T-cell (primary cell): ENCODE data around the gene TGM2. TPM values are rescaled to one million over a fixed set of nuclear protein-coding genes. Genes with fewer than 3 reads are reported as not detected.
A peak's percentile ranks its signal among the peaks of the same experiment; 100 is the strongest.

Experiments
- ATAC-seq, 4 experiments: fragments of 200-7000 bp in 3 of 4; fragments of 150-1000 bp in 1 of 4; cut with Tn5 transposase; replicated peaks in 1 of 4; 1 replicate in 3 of 4; 2 replicates in 1 of 4; pipeline ENCODE4 v1.10.0; 2021; ENCODE audit warnings: moderate library complexity in 3 of 4, mild to moderate bottlenecking in 2 of 4, moderate number of reproducible peaks in 1 of 4
- CTCF ChIA-PET, 2 donors: fragments of 300-600 bp; sonication (Branson Sonifier 250); formaldehyde crosslinking; loops; one replicate each; lab custom pipeline; 2022; ENCODE audit warnings: antibody characterized with exemption in 2 of 2; lab: Charles Lee
- POLR2A ChIA-PET, 2 donors: fragments of 300-600 bp; sonication (Branson Sonifier 250); formaldehyde crosslinking; loops; one replicate each; lab custom pipeline; 2022; ENCODE audit warnings: antibody characterized with exemption in 2 of 2; lab: Charles Lee
- DNase-seq, 35 experiments: peaks; one replicate each; pipeline versions ENCODE4 v3.0.0 to v3.0.0-alpha.2; 2013 to 2023
- H3K27ac ChIP-seq: one replicate; pipeline ENCODE4 v1.5.1; 2013; ENCODE audit warnings: low read length
- H3K27me3 ChIP-seq, 2 experiments: replicated peaks in 1 of 2; 1 replicate in 1 of 2; 2 replicates in 1 of 2; pipeline versions ENCODE4 v1.6.1 to v1.7.0; 2013; ENCODE audit warnings: low read length in 1 of 2, mixed read lengths in 1 of 2; ENCODE audit not compliant: control insufficient read depth in 2 of 2, insufficient read depth in 2 of 2; ENCODE audit errors: extremely low read depth in 1 of 2
- H3K36me3 ChIP-seq, 2 donors: 1 replicate in 1 of 2; 2 replicates in 1 of 2; pipeline versions ENCODE4 v1.6.1 to v1.7.0; 2013; ENCODE audit warnings: low read length in 1 of 2; ENCODE audit not compliant: control insufficient read depth in 2 of 2, insufficient read depth in 1 of 2; ENCODE audit errors: extremely low read depth in 1 of 2
- H3K4me1 ChIP-seq, 2 experiments: 1 replicate in 1 of 2; 2 replicates in 1 of 2; pipeline versions ENCODE4 v1.6.1 to v1.7.0; 2013; ENCODE audit warnings: low read length in 2 of 2, mixed read lengths in 1 of 2; ENCODE audit not compliant: insufficient read depth in 2 of 2, control insufficient read depth in 1 of 2; ENCODE audit errors: extremely low read depth in 1 of 2
- H3K4me3 ChIP-seq, 2 donors: 1 replicate in 1 of 2; 2 replicates in 1 of 2; pipeline versions ENCODE4 v1.5.1 to v1.7.0; 2013; ENCODE audit warnings: mild to moderate bottlenecking in 2 of 2, low read length in 1 of 2, moderate library complexity in 1 of 2; ENCODE audit not compliant: control insufficient read depth in 1 of 2; ENCODE audit errors: extremely low read depth in 1 of 2
- H3K9me3 ChIP-seq: 2 replicates; pipeline ENCODE4 v1.7.0; 2013
- H3K27ac Mint-ChIP-seq, 2 donors: one replicate each; pipeline ENCODE4 v1.8.0; 2020 to 2021; ENCODE audit warnings: mild to moderate bottlenecking in 2 of 2, mixed read lengths in 2 of 2
- H3K27me3 Mint-ChIP-seq, 2 donors: one replicate each; pipeline ENCODE4 v1.8.0; 2021 to 2022; ENCODE audit warnings: mixed read lengths in 2 of 2
- H3K36me3 Mint-ChIP-seq: one replicate; pipeline ENCODE4 v1.8.0; 2021; ENCODE audit warnings: mixed read lengths
- H3K4me1 Mint-ChIP-seq, 3 donors: one replicate each; pipeline ENCODE4 v1.8.0; 2020 to 2022; ENCODE audit warnings: mixed read lengths in 3 of 3, mild to moderate bottlenecking in 1 of 3
- H3K4me3 Mint-ChIP-seq, 3 donors: one replicate each; pipeline ENCODE4 v1.8.0; 2020 to 2022; ENCODE audit warnings: mild to moderate bottlenecking in 3 of 3, mixed read lengths in 3 of 3, moderate library complexity in 3 of 3
- H3K9me3 Mint-ChIP-seq, 3 donors: one replicate each; pipeline ENCODE4 v1.8.0; 2020 to 2022; ENCODE audit warnings: mixed read lengths in 3 of 3
- WGBS: methylation state at CpG from one replicate; pipeline ENCODE4 v1.1.5; 2013; ENCODE audit warnings: missing lambda C conversion rate; ENCODE audit not compliant: insufficient coverage; 5-methylcytosine and 5-hydroxymethylcytosine counted together
- total RNA-seq, 35 experiments: library from RNA in 6 of 35; stranded (reverse) in 6 of 35; fragments of 120-200 nt in 1 of 35; gene quantifications; one replicate each; pipeline versions ENCODE4 v1.2.1 to v1.2.4 and lab custom pipeline; 2013 to 2026

TGM2 gene
- total RNA-seq, 5 donors from 2014 or later (not counting 1 experiment from before 2014, with no cell fraction given) = 0.62 to 1.8 (median 1.2) TPM; not detected in 2

- Histone ChIP-seq H3K9me3 (no peaks in the 10 kb centered on the region), H3K4me3 (no peak overlapping the region), H3K27me3 (peaks cover 0 to 3% of the 10 kb centered on the region in 2 experiments), H3K4me1 (peaks cover 0 to 11% of the 10 kb centered on the region in 2 experiments), H3K36me3 (no peaks in the 10 kb centered on the region), H3K27ac (no peak overlapping the region)
- DNase-seq (no peak), ATAC-seq (no peak)
- Mint-ChIP-seq H3K36me3 (peaks cover 15% of the 10 kb centered on the region), H3K9me3 (peaks cover 10 to 15% (median 10%) of the 10 kb centered on the region in 3 donors), H3K27me3 (no peaks in the 10 kb centered on the region), H3K27ac (no peak overlapping the region), H3K4me1 (peaks cover 8 to 18% (median 12%) of the 10 kb centered on the region in 3 donors), H3K4me3 (no peak overlapping the region)
- ChIA-PET CTCF (no interaction called here), POLR2A (no interaction called here)
- WGBS = no CpG with 5 or more reads among the region's 1 CpG
These were observed 66.1 kb downstream of the TGM2 start for GRCh38 chr20:38098952-38099351.

GRCh38 chr20:38095017-38095686, 69.9 kb downstream of the TGM2 start:
- Mint-ChIP-seq H3K4me1 (peaks cover 14 to 49% (median 35%) of the 10 kb centered on the region in 3 donors), H3K9me3 (peaks cover 4 to 8% (median 5%) of the 10 kb centered on the region in 3 donors), H3K36me3 (peaks cover 29% of the 10 kb centered on the region), H3K27ac (peak overlapping the region; percentile 79 to 85), H3K27me3 (no peaks in the 10 kb centered on the region), H3K4me3 (no peak overlapping the region)
- CTCF ChIA-PET = no interaction called here
- Histone ChIP-seq H3K36me3 (peaks cover 5 to 11% of the 10 kb centered on the region in 2 donors), H3K4me3 (no peak overlapping the region), H3K27ac (peak overlapping the region; percentile 65), H3K9me3 (no peaks in the 10 kb centered on the region), H3K4me1 (peaks cover 0 to 23% of the 10 kb centered on the region in 2 experiments), H3K27me3 (peaks cover 0 to 3% of the 10 kb centered on the region in 2 experiments)
- WGBS = 48% methylated on average over 2 of the region's 7 CpGs
- no peak for DNase-seq
- ATAC-seq = no peak
- POLR2A ChIA-PET = no interaction called here

DNA sequence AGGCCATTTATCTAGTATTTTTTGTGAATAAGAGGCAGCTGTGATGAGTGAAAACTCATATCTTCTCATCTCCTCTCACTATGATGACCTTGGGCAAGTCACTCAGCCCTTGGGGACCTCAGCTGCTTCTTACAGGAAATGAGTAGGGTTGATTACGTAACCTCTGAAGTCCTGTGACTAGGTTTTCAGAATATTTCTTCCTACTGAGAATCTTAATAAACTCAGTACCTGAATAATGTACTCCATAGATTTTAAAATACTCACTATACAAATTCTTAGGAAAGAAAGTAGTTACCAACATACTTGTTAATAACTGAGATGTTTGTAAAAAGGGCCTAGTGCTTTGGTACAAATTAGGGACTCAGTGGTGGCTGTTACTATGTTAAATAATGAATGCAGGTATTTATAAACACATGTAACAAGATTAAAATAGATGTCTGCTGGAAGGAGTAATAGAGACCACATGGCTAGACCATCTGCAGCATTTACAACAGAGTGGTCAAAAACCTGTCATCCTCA, 70.6 kb downstream of the TGM2 start:
- Histone ChIP-seq H3K4me3 (no peak overlapping the region), H3K27me3 (peaks cover 0 to 3% of the 10 kb centered on the region in 2 experiments), H3K4me1 (peaks cover 0 to 23% of the 10 kb centered on the region in 2 experiments), H3K9me3 (no peaks in the 10 kb centered on the region), H3K27ac (peak overlapping the region; percentile 65), H3K36me3 (peaks cover 5 to 18% of the 10 kb centered on the region in 2 donors)
- ATAC-seq (peak; percentile 40 to 75 (median 64)), DNase-seq (peak in 19 of 35 experiments; percentile 4 to 60 (median 12))
- no CpG with 5 or more reads among the region's 1 CpG for WGBS
- ChIA-PET CTCF (interaction anchor here in 1 of 2 donors (1.1 kb wide), 1 partner anchor 20 kb away, joined by 3 read pairs; no protein-coding TSS in a partner anchor), POLR2A (interaction anchor here in 1 of 2 donors (0.6 kb wide), 1 partner anchor 13 kb away, joined by 5 read pairs; no protein-coding TSS in a partner anchor)
- Mint-ChIP-seq H3K36me3 (peaks cover 32% of the 10 kb centered on the region), H3K27ac (peak overlapping the region; percentile 79 to 85), H3K4me1 (peaks cover 14 to 49% (median 35%) of the 10 kb centered on the region in 3 donors), H3K27me3 (no peaks in the 10 kb centered on the region), H3K4me3 (no peak overlapping the region), H3K9me3 (peaks cover 0 to 5% (median under 1%) of the 10 kb centered on the region in 3 donors)

DNA sequence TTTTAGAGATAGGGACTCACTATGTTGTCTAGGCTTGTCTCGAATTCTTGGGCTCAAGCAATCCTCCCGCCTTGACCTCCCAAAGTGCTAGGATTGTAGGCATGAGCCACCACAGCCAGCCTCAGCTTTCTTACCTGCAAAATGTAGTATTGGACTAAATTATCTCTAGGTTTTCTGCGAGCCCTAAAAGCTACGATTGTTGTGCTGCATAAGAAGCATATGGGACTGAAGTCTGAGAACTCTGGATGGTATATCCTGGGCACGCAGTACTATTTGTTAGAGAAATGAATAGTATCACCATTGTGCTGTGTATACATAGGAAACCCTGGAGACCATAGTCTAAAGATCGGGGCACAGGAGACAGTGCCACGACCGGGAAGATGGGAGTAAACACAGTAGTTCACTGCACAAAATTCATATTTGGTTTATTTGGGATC, 71.4 kb downstream of the TGM2 start:
- Histone ChIP-seq H3K4me3 (no peak overlapping the region), H3K4me1 (peaks cover 0 to 23% of the 10 kb centered on the region in 2 experiments)
- POLR2A ChIA-PET = no interaction called here

GRCh38 chr20:38092915-38093314, 72.2 kb downstream of the TGM2 start:
- Histone ChIP-seq H3K27me3 (peaks cover 0 to 3% of the 10 kb centered on the region in 2 experiments), H3K9me3 (no peaks in the 10 kb centered on the region), H3K36me3 (peaks cover 6 to 33% of the 10 kb centered on the region in 2 donors), H3K27ac (peak overlapping the region; percentile 19), H3K4me1 (peaks cover 0 to 23% of the 10 kb centered on the region in 2 experiments), H3K4me3 (no peak overlapping the region)
- ChIA-PET POLR2A (no interaction called here), CTCF (no interaction called here)
- Mint-ChIP-seq H3K4me3 (no peak overlapping the region), H3K4me1 (peaks cover 14 to 51% (median 35%) of the 10 kb centered on the region in 3 donors), H3K27ac (peak overlapping the region; percentile 49 to 55), H3K27me3 (no peaks in the 10 kb centered on the region), H3K36me3 (peaks cover 43% of the 10 kb centered on the region), H3K9me3 (no peaks in the 10 kb centered on the region)
- ATAC-seq (no peak), DNase-seq (no peak)

More for the DNA sequence above, 71.4 kb downstream of the TGM2 start:
- peak overlapping the region; percentile 65 for H3K27ac ChIP-seq
- H3K27ac Mint-ChIP-seq = peak overlapping the region; percentile 79 to 85
- H3K4me3 Mint-ChIP-seq = no peak overlapping the region
- ATAC-seq = no peak
- no peaks in the 10 kb centered on the region for H3K9me3 Mint-ChIP-seq
- H3K4me1 Mint-ChIP-seq = peaks cover 14 to 50% (median 35%) of the 10 kb centered on the region in 3 donors
- H3K27me3 ChIP-seq = peaks cover 0 to 3% of the 10 kb centered on the region in 2 experiments
- CTCF ChIA-PET = interaction anchor here in 1 of 2 donors (1.1 kb wide), 1 partner anchor 20 kb away, joined by 3 read pairs; no protein-coding TSS in a partner anchor
- WGBS = 100% methylated on average over 4 of the region's 8 CpGs
- no peaks in the 10 kb centered on the region for H3K27me3 Mint-ChIP-seq
- no peak for DNase-seq
- H3K9me3 ChIP-seq = no peaks in the 10 kb centered on the region
- peaks cover 40% of the 10 kb centered on the region for H3K36me3 Mint-ChIP-seq
- H3K36me3 ChIP-seq = peaks cover 5 to 25% of the 10 kb centered on the region in 2 donors

DNA sequence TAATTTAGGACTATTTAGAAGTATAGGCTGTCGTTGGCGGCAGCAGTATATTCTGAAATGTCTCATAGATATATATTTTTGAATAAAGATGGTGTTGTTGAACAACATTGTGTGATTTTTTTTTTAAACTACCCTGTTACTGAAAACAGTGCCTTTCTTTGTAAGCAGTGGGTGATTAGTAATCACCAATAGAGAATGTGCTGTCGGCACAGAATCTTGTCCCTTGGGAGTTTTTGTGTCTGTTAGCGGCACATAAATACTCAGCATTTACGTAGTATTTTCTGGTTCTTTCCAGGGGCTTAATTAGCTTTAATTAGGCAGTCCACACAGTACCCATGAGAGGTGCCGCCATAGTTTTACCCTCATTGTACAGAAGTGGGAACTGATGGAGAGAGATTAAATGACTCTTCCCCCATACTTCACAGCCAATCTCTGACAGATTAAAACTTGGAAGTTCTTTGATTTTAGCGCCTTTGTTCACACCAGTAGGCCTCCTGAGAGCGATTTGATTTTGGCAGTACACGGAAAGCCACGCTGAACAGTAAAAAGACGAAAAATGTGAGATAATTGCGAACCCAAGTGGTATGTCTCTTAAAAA, 72.7 kb downstream of the TGM2 start:
- no peak overlapping the region for H3K4me3 ChIP-seq

More for the DNA sequence above, 72.7 kb downstream of the TGM2 start:
- peak overlapping the region; percentile 19 for H3K27ac ChIP-seq
- DNase-seq (no peak), ATAC-seq (no peak)
- CTCF ChIA-PET = no interaction called here
- peaks cover 10 to 38% of the 10 kb centered on the region in 2 donors for H3K36me3 ChIP-seq
- no peaks in the 10 kb centered on the region for H3K9me3 ChIP-seq
- Mint-ChIP-seq H3K27ac (peak overlapping the region; percentile 86 to 87), H3K9me3 (no peaks in the 10 kb centered on the region), H3K27me3 (no peaks in the 10 kb centered on the region), H3K4me1 (peaks cover 14 to 51% (median 35%) of the 10 kb centered on the region in 3 donors), H3K4me3 (no peak overlapping the region), H3K36me3 (peaks cover 49% of the 10 kb centered on the region)
- H3K27me3 ChIP-seq = peaks cover 0 to 3% of the 10 kb centered on the region in 2 experiments
- H3K4me1 ChIP-seq = peaks cover 0 to 23% of the 10 kb centered on the region in 2 experiments
- 88% methylated on average over 6 of the region's 12 CpGs for WGBS
- POLR2A ChIA-PET = interaction anchor here in 1 of 2 donors (0.6 kb wide), 1 partner anchor 69 kb away, joined by 4 read pairs; no protein-coding TSS in a partner anchor
